Bronchial epithelial cell (primary cell): Measurements from ENCODE around the gene ZNF776. TPM values are rescaled to one million over a fixed set of nuclear protein-coding genes. Genes with fewer than 3 reads are reported as not detected.

Source experiments
- DNase-seq: peaks from one replicate; pipeline ENCODE4 v3.0.0-alpha.2; 2010; ENCODE audit warnings: low read depth
- FAIRE-seq: peaks from 2 replicates; lab custom pipeline; 2011; peaks lifted over from hg19 to GRCh38; lab: Jason Lieb, UNC
- H3K27me3 ChIP-seq: 2 replicates; pipeline ENCODE4 v1.5.1; 2011; ENCODE audit warnings: low read length; ENCODE audit not compliant: control insufficient read depth, insufficient read depth
- H3K36me3 ChIP-seq: 2 replicates; pipeline ENCODE4 v1.5.1; 2011; ENCODE audit warnings: low read length; ENCODE audit not compliant: control insufficient read depth, insufficient read depth
- H3K4me3 ChIP-seq: 2 replicates; pipeline ENCODE4 v1.5.1; 2011; ENCODE audit warnings: mild to moderate bottlenecking, low read depth, low read length, control low read depth
- CTCF ChIP-seq: IDR thresholded peaks from 2 replicates; pipeline ENCODE4 v1.5.1; 2011; ENCODE audit warnings: mild to moderate bottlenecking, moderate library complexity, low read length, control low read depth, inconsistent platforms; ENCODE audit not compliant: insufficient read depth, severe bottlenecking
- total RNA-seq: library from RNA; depleted of rRNA; stranded (reverse); fragments of >200 nt; gene quantifications from 2 replicates; pipeline ENCODE4 v1.2.1, GENCODE V29; 2014

Gene ZNF776
- total RNA-seq, 1 donor from 2014 or later = 12.4 TPM

GRCh38 chr19:57747472-57747807, 825 bp downstream of the ZNF776 start:
- DNase-seq (no peak), FAIRE-seq (peak; percentile 32)
- no peaks in the 10 kb centered on the region for H3K27me3 ChIP-seq
- H3K36me3 ChIP-seq = peaks cover 12% of the 10 kb centered on the region
- H3K4me3 ChIP-seq = peak overlapping the region; percentile 71
- TF ChIP-seq CTCF = no peak

DNA sequence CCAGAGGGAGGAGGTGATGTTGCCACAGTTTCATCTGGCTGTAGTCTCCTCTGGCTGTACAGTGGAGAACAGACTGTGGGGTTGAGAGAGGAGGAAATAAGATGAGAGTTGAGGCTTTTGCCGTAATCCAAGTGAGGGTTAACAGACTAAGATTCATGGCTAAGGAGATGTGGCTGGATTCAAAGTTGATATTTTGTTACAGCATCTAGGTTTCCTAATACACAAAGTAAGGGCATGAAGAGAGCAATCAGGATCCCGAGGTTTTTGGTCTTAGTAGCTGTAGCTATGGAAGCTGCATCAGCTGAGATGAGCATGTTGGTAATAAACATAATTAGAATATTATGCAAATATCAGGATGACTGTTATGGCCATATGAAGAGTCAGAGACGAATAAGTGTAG, 1.4 kb downstream of the ZNF776 start:
- FAIRE-seq (no peak), DNase-seq (no peak)
- Histone ChIP-seq H3K27me3 (no peaks in the 10 kb centered on the region), H3K4me3 (peak overlapping the region; percentile 71), H3K36me3 (peaks cover 14% of the 10 kb centered on the region)
- no peak for TF ChIP-seq CTCF

DNA sequence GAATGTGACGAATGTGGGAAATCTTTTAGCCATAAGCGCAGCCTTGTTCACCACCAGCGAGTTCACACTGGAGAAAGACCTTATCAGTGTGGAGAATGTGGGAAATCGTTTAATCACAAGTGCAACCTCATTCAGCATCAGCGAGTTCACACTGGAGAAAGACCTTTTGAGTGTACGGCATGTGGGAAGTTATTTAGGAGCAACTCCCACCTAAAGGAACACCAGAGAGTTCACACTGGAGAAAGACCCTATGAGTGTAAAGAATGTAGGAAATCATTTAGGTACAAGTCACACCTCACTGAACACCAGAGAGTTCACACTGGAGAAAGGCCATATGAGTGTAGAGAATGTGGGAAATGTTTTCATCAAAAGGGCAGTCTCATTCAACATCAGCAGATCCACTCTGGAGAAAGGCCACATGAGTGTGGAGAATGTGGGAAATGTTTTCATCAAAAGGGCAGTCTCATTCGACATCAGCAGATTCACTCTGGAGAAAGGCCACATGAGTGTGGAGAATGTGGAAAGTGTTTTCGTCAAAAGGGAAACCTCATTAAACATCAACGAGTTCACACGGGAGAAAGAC, 7.6 kb downstream of the ZNF776 start:
- Histone ChIP-seq H3K36me3 (peaks cover 32% of the 10 kb centered on the region), H3K27me3 (no peaks in the 10 kb centered on the region), H3K4me3 (no peak overlapping the region)
- TF ChIP-seq CTCF = no peak
- FAIRE-seq (no peak), DNase-seq (no peak)

DNA sequence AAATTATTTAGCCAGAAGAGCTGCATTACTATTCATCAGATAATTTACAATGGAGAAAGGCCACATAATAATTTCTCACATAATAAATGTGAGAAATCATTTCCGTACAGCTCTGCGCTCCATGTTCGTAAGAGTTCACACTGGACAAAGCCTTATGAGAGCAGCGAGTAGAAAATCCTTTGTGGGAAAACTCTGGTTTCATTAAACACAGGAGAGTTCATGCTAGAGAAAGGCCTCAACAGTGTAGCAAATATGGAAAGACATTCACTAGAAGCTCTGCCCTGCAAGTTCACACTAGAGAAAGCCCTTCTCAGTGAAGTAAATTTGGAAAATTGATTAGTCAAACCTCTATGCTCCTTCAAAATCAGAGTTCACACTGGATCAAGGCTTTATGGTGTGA, 8.4 kb downstream of the ZNF776 start:
- no peak overlapping the region for H3K4me3 ChIP-seq
- FAIRE-seq (no peak), DNase-seq (no peak)
- no peaks in the 10 kb centered on the region for H3K27me3 ChIP-seq
- peaks cover 38% of the 10 kb centered on the region for H3K36me3 ChIP-seq
- TF ChIP-seq CTCF = no peak

DNA sequence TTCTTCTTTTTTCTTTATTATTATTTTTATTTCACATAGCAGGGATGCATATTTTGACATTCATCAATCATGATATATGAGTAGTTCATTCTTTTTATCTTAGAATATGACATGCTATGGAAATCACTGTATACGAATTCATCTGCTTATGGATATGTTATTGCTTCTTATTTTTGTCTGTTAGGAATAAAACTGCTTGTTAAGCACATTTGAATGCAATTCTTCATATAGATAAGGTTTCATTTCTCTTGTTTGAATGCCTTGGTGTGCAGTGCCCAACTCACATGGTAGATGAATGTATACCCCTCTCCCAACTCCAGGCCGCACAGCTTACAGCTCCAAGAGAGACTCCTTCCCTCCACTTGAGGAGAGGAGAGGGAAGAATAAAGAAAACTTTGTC, 11.3 kb downstream of the ZNF776 start:
- Histone ChIP-seq H3K36me3 (peaks cover 28% of the 10 kb centered on the region), H3K4me3 (no peak overlapping the region), H3K27me3 (no peaks in the 10 kb centered on the region)
- FAIRE-seq (no peak), DNase-seq (no peak)
- TF ChIP-seq CTCF = no peak

GRCh38 chr19:57759096-57759495, 12.5 kb downstream of the ZNF776 start:
- no peak overlapping the region for H3K4me3 ChIP-seq
- FAIRE-seq (no peak), DNase-seq (no peak)
- no peak for TF ChIP-seq CTCF
- H3K27me3 ChIP-seq = no peaks in the 10 kb centered on the region
- H3K36me3 ChIP-seq = peaks cover 21% of the 10 kb centered on the region
